SU-DHL-6 (cell line): ENCODE measurements around the gene ZFAND3.

Source experiments
- H2AFZ ChIP-seq: fragments of 200-600 bp; sonication (generic); 2 replicates; pipeline ENCODE4 v1.6.1; 2014; ENCODE audit warnings: low read depth, mild to moderate bottlenecking, moderate library complexity, mixed read lengths, antibody characterized with exemption, low read length; ENCODE audit not compliant: severe bottlenecking
- H3F3A ChIP-seq: fragments of 200-600 bp; shearing (Covaris generic); 2 replicates; pipeline ENCODE4 v1.6.0; 2016; ENCODE audit warnings: antibody characterized with exemption, mild to moderate bottlenecking; ENCODE audit not compliant: insufficient read depth
- H3K27ac ChIP-seq: fragments of 200-600 bp; sonication (generic); 2 replicates; pipeline ENCODE4 v1.5.1; 2016; ENCODE audit warnings: low read depth, mild to moderate bottlenecking, low read length, moderate library complexity, mixed read lengths
- H3K27me3 ChIP-seq: fragments of 200-600 bp; sonication (generic), shearing (Covaris generic); 2 replicates; pipeline ENCODE4 v1.6.0; 2014; ENCODE audit warnings: mild to moderate bottlenecking, low read length
- H3K36me3 ChIP-seq: fragments of 200-600 bp; sonication (generic); 2 replicates; pipeline ENCODE4 v1.6.1; 2014; ENCODE audit warnings: mild to moderate bottlenecking, low read length, mixed read lengths
- H3K4me2 ChIP-seq: fragments of 300-600, 200-600 bp; shearing (Covaris generic), sonication (generic); 2 replicates; pipeline ENCODE4 v1.6.0; 2014; ENCODE audit warnings: low read length, low read depth, mild to moderate bottlenecking; ENCODE audit not compliant: poor library complexity, severe bottlenecking
- H3K4me3 ChIP-seq: fragments of 200-600 bp; sonication (generic); 2 replicates; pipeline ENCODE4 v1.5.1; 2014; ENCODE audit warnings: antibody characterized with exemption, low read length, mild to moderate bottlenecking, mixed read lengths; ENCODE audit not compliant: insufficient read depth, poor library complexity, severe bottlenecking
- H3K79me2 ChIP-seq: fragments of 200-600 bp; sonication (generic); 2 replicates; pipeline ENCODE4 v1.6.1; 2014; ENCODE audit warnings: mild to moderate bottlenecking, low read length, moderate library complexity; ENCODE audit not compliant: insufficient read depth
- H3K9ac ChIP-seq: fragments of 200-600 bp; sonication (generic); 2 replicates; pipeline ENCODE4 v1.7.0; 2014; ENCODE audit warnings: mild to moderate bottlenecking, low read length
- H3K9me2 ChIP-seq: fragments of 200-600 bp; sonication (generic); replicated peaks from 2 replicates; pipeline ENCODE4 v1.6.1; 2014; ENCODE audit warnings: low read length; ENCODE audit not compliant: insufficient read depth
- H3K9me3 ChIP-seq: fragments of 200-600 bp; sonication (generic); 2 replicates; pipeline ENCODE4 v1.6.1; 2014; ENCODE audit warnings: low read length, mixed read lengths; ENCODE audit not compliant: insufficient read depth
- H4K20me1 ChIP-seq: fragments of 200-600 bp; sonication (generic); 2 replicates; pipeline ENCODE4 v1.6.1; 2014; ENCODE audit warnings: low read depth, mild to moderate bottlenecking, antibody characterized with exemption, low read length, moderate library complexity, mixed read lengths
- CTCF ChIP-seq: fragments of 200-600 bp; sonication (generic); IDR thresholded peaks from one replicate; pipeline ENCODE4 v1.5.1; 2017; ENCODE audit warnings: antibody characterized with exemption, mild to moderate bottlenecking, low read length, moderate library complexity; ENCODE audit not compliant: insufficient read depth, poor library complexity, severe bottlenecking
- EZH2phosphoT487 ChIP-seq: fragments of 200-600 bp; sonication (generic), shearing (Covaris generic); conservative IDR thresholded peaks from 2 replicates; pipeline ENCODE4 v1.6.1; 2018; ENCODE audit warnings: mild to moderate bottlenecking, antibody characterized with exemption, low read length, moderate library complexity, mixed read lengths

Gene ZFAND3

GRCh38 chr6:38192011-38192410 lies 372.5 kb downstream of the ZFAND3 start:
- Histone ChIP-seq H3K9ac (no peak overlapping the region), H3K27ac (no peak overlapping the region), H3K4me3 (no peak overlapping the region), H3K36me3 (no peaks in the 10 kb centered on the region), H3K9me3 (no peaks in the 10 kb centered on the region), H3K4me2 (no peak overlapping the region), H3K79me2 (no peaks in the 10 kb centered on the region), H3K27me3 (no peaks in the 10 kb centered on the region), H2AFZ (no peak overlapping the region), H3K9me2 (no peaks in the 10 kb centered on the region), H3F3A (no peaks in the 10 kb centered on the region), H4K20me1 (no peaks in the 10 kb centered on the region)
- TF ChIP-seq EZH2phosphoT487 (no peak), CTCF (no peak)

- no peak overlapping the region for H3K4me2 ChIP-seq
These were observed 373.0 kb downstream of the ZFAND3 start for GRCh38 chr6:38192487-38192886.

GRCh38 chr6:38193051-38193450 lies 373.5 kb downstream of the ZFAND3 start:
- Histone ChIP-seq H2AFZ (no peak overlapping the region), H3K9me3 (no peaks in the 10 kb centered on the region), H3K9ac (no peak overlapping the region), H3K36me3 (no peaks in the 10 kb centered on the region), H3K4me3 (no peak overlapping the region), H3F3A (no peaks in the 10 kb centered on the region), H3K79me2 (no peaks in the 10 kb centered on the region), H3K27ac (no peak overlapping the region), H3K27me3 (no peaks in the 10 kb centered on the region), H3K4me2 (no peak overlapping the region), H3K9me2 (no peaks in the 10 kb centered on the region), H4K20me1 (no peaks in the 10 kb centered on the region)
- TF ChIP-seq EZH2phosphoT487 (no peak), CTCF (no peak)

More at GRCh38 chr6:38192487-38192886, 373.0 kb downstream of the ZFAND3 start:
- H3K27me3 ChIP-seq, result no peaks in the 10 kb centered on the region
- H3K9me3 ChIP-seq, result no peaks in the 10 kb centered on the region
- H3F3A ChIP-seq, result no peaks in the 10 kb centered on the region
- no peaks in the 10 kb centered on the region for H3K36me3 ChIP-seq
- H3K4me3 ChIP-seq, result no peak overlapping the region
- TF ChIP-seq CTCF (no peak), EZH2phosphoT487 (no peak)
- no peak overlapping the region for H3K9ac ChIP-seq
- no peaks in the 10 kb centered on the region for H4K20me1 ChIP-seq
- no peaks in the 10 kb centered on the region for H3K79me2 ChIP-seq
- H3K9me2 ChIP-seq, result no peaks in the 10 kb centered on the region
- no peak overlapping the region for H2AFZ ChIP-seq
- no peak overlapping the region for H3K27ac ChIP-seq
